MM.1S (cell line): ENCODE results near the gene SH3TC2.

Source experiments
- CTCF ChIP-seq: fragments of 300-600 bp; sonication (generic); IDR thresholded peaks from 2 replicates; pipeline ENCODE4 v1.5.1; 2016; ENCODE audit warnings: antibody characterized with exemption, low read length, mixed read lengths
- EZH2 ChIP-seq: fragments of 300-600 bp; sonication (generic); optimal IDR thresholded peaks from 2 replicates; pipeline ENCODE3; 2017; ENCODE audit warnings: low read depth, mild to moderate bottlenecking, antibody characterized with exemption, low read length, mixed read lengths

GRCh38 chr5:148992265-148992664, 70.6 kb downstream of the SH3TC2 start:
- TF ChIP-seq EZH2 (no peak), CTCF (no peak)
